Stimulated activated CD8-positive, alpha-beta memory T cell treated with anti-CD3 and anti-CD28 coated beads, Interleukin-2, amount 100 ng/mL, for 1 hour (primary cell): ENCODE data around the gene KRT80.

ENCODE experiments used
- DNase-seq, 2 donors: peaks; one replicate each; pipeline ENCODE4 v3.0.0-alpha.2; 2020; ENCODE audit warnings: low read depth in 2 of 2

KRT80 gene

GRCh38 chr12:52152905-52153317, 38.9 kb downstream of the KRT80 start:
- no peak for DNase-seq

GRCh38 chr12:52151837-52152783, 39.7 kb downstream of the KRT80 start:
- DNase-seq = peak; percentile 34 to 56

GRCh38 chr12:52151153-52151836, 40.5 kb downstream of the KRT80 start:
- no peak for DNase-seq

- DNase-seq = no peak
Observed at GRCh38 chr12:52149651-52150241, 42.1 kb downstream of the KRT80 start.

- DNase-seq = no peak
Observed at GRCh38 chr12:52149182-52149641, 42.6 kb downstream of the KRT80 start.

- no peak for DNase-seq
Observed at GRCh38 chr12:52148464-52149181, 43.2 kb downstream of the KRT80 start.

- DNase-seq = no peak
Observed at GRCh38 chr12:52147964-52148463, 43.8 kb downstream of the KRT80 start.

GRCh38 chr12:52147367-52147963, 44.3 kb downstream of the KRT80 start:
- DNase-seq = no peak

- DNase-seq = no peak
Observed at GRCh38 chr12:52146822-52147366, 44.9 kb downstream of the KRT80 start.

GRCh38 chr12:52146089-52146821, 45.6 kb downstream of the KRT80 start:
- no peak for DNase-seq

- DNase-seq = no peak
Observed at GRCh38 chr12:52145228-52146088, 46.4 kb downstream of the KRT80 start.

GRCh38 chr12:52144512-52145227, 47.1 kb downstream of the KRT80 start:
- DNase-seq = no peak

GRCh38 chr12:52142431-52142830, 49.4 kb downstream of the KRT80 start:
- no peak for DNase-seq

GRCh38 chr12:52141875-52142274, 49.9 kb downstream of the KRT80 start:
- DNase-seq = no peak

GRCh38 chr12:52141306-52141705, 50.5 kb downstream of the KRT80 start:
- no peak for DNase-seq

GRCh38 chr12:52139579-52140062, 52.2 kb downstream of the KRT80 start:
- DNase-seq = no peak

GRCh38 chr12:52139147-52139546, 52.7 kb downstream of the KRT80 start:
- DNase-seq = no peak

GRCh38 chr12:52137746-52138145, 54.1 kb downstream of the KRT80 start:
- no peak for DNase-seq
